IMR-90 (cell line): ENCODE data around the gene FTO. TPM values are rescaled to one million over a fixed set of nuclear protein-coding genes. Genes with fewer than 3 reads are reported as not detected.

Source experiments
- ATAC-seq: fragments of 200-7000 bp; cut with Tn5 transposase; 2 replicates; pipeline ENCODE4 v1.9.1; 2020; ENCODE audit warnings: low read depth, mild to moderate bottlenecking, moderate library complexity
- BruUV-seq: library from RNA; stranded (reverse); fragments of 400-500 nt; replicated peaks from 2 replicates; lab custom pipeline; 2021; lab: Mats Ljungman, UMichigan
- CTCF ChIA-PET: fragments of 300-600 bp; formaldehyde crosslinking; extraction: SDS; loops from one replicate; lab custom pipeline; 2021; ENCODE audit warnings: antibody characterized with exemption; lab: Yijun Ruan, JAX
- POLR2A ChIA-PET: fragments of 300-600 bp; sonication (Branson Sonifier 250); formaldehyde crosslinking; loops from one replicate; lab custom pipeline; 2022; ENCODE audit warnings: antibody characterized with exemption; ENCODE audit not compliant: unreplicated experiment; lab: Charles Lee
- DNase-seq: peaks from one replicate; pipeline ENCODE4 v3.0.0; 2013
- H2AFZ ChIP-seq: replicated peaks from 2 replicates; pipeline ENCODE3; 2013; ENCODE audit warnings: low read length, mild to moderate bottlenecking; ENCODE audit not compliant: poor library complexity
- H2AK5ac ChIP-seq: 2 replicates; pipeline ENCODE4 v1.6.1; 2013; ENCODE audit warnings: low read depth, low read length, inconsistent platforms
- H2AK9ac ChIP-seq: replicated peaks from 2 replicates; pipeline ENCODE3; 2013; ENCODE audit warnings: mild to moderate bottlenecking, low read depth, low read length, moderate library complexity; ENCODE audit not compliant: poor library complexity
- H2BK120ac ChIP-seq: 2 replicates; pipeline ENCODE4 v1.6.1; 2013; ENCODE audit warnings: low read depth, low read length, inconsistent platforms
- H2BK15ac ChIP-seq: 3 replicates; pipeline ENCODE4 v1.6.1; 2013; ENCODE audit warnings: low read depth, low read length, inconsistent platforms
- H2BK20ac ChIP-seq: 2 replicates; pipeline ENCODE4 v1.6.1; 2013; ENCODE audit warnings: low read depth, mild to moderate bottlenecking, inconsistent platforms, low read length, moderate library complexity
- H2BK5ac ChIP-seq: 2 replicates; pipeline ENCODE4 v1.6.1; 2013; ENCODE audit warnings: mild to moderate bottlenecking, low read depth, low read length, inconsistent platforms; ENCODE audit not compliant: poor library complexity, severe bottlenecking
- H3K14ac ChIP-seq: replicated peaks from 2 replicates; pipeline ENCODE4 v1.6.1; 2013; ENCODE audit warnings: low read depth, low read length, inconsistent platforms
- H3K18ac ChIP-seq: 2 replicates; pipeline ENCODE4 v1.6.1; 2013; ENCODE audit warnings: low read depth, low read length, control low read depth
- H3K23ac ChIP-seq: 2 replicates; pipeline ENCODE4 v1.6.1; 2013; ENCODE audit warnings: low read depth, low read length, inconsistent platforms
- H3K27ac ChIP-seq: 2 replicates; pipeline ENCODE4 v1.5.1; 2013; ENCODE audit warnings: mild to moderate bottlenecking, control low read depth, low read length; ENCODE audit not compliant: insufficient read depth
- H3K27me3 ChIP-seq: 2 replicates; pipeline ENCODE4 v1.6.1; 2013; ENCODE audit warnings: low read length; ENCODE audit not compliant: control insufficient read depth, insufficient read depth
- H3K36me3 ChIP-seq: 2 replicates; pipeline ENCODE4 v1.6.1; 2013; ENCODE audit warnings: low read length, mixed read lengths; ENCODE audit not compliant: control insufficient read depth, insufficient read depth
- H3K4ac ChIP-seq: 2 replicates; pipeline ENCODE4 v1.6.1; 2013; ENCODE audit warnings: low read depth, low read length, inconsistent platforms
- H3K4me1 ChIP-seq: 2 replicates; pipeline ENCODE4 v1.6.1; 2013; ENCODE audit warnings: low read length, mixed read lengths; ENCODE audit not compliant: control insufficient read depth, insufficient read depth
- H3K4me2 ChIP-seq: 2 replicates; pipeline ENCODE4 v1.6.1; 2013; ENCODE audit warnings: low read depth, mild to moderate bottlenecking, control low read depth, low read length, moderate library complexity
- H3K4me3 ChIP-seq: 2 replicates; pipeline ENCODE4 v1.5.1; 2013; ENCODE audit warnings: low read depth, mild to moderate bottlenecking, control low read depth, low read length, moderate library complexity; ENCODE audit not compliant: insufficient read depth
- H3K56ac ChIP-seq: 2 replicates; pipeline ENCODE4 v1.6.1; 2013; ENCODE audit warnings: low read length, inconsistent platforms; ENCODE audit not compliant: insufficient read depth; ENCODE audit errors: extremely low read depth
- H3K79me1 ChIP-seq, 2 experiments: 2 replicates each; pipeline ENCODE4 v1.6.1; 2013; ENCODE audit warnings: low read length in 2 of 2, inconsistent platforms in 1 of 2, low read depth in 1 of 2
- H3K9ac ChIP-seq: 2 replicates; pipeline ENCODE4 v1.6.1; 2013; ENCODE audit warnings: low read depth, low read length, control low read depth
- H3K9me1 ChIP-seq: 2 replicates; pipeline ENCODE4 v1.6.1; 2013; ENCODE audit warnings: low read length, inconsistent platforms; ENCODE audit not compliant: insufficient read depth
- H3K9me3 ChIP-seq: 2 replicates; pipeline ENCODE4 v1.6.1; 2013; ENCODE audit warnings: low read length; ENCODE audit not compliant: control insufficient read depth, insufficient read depth
- H4K20me1 ChIP-seq: 2 replicates; pipeline ENCODE4 v1.6.1; 2013; ENCODE audit warnings: low read length, inconsistent platforms; ENCODE audit not compliant: insufficient read depth
- H4K5ac ChIP-seq: 2 replicates; pipeline ENCODE4 v1.6.1; 2013; ENCODE audit warnings: mild to moderate bottlenecking, low read depth, low read length, control low read depth
- H4K8ac ChIP-seq, 2 experiments: 2 replicates each; pipeline ENCODE4 v1.6.1; 2013; ENCODE audit warnings: low read depth in 2 of 2, low read length in 2 of 2, control low read depth in 1 of 2, inconsistent platforms in 1 of 2
- H4K91ac ChIP-seq: 2 replicates; pipeline ENCODE4 v1.6.1; 2013; ENCODE audit warnings: low read depth, low read length, inconsistent platforms; ENCODE audit not compliant: insufficient read depth
- BHLHE40 ChIP-seq: fragments of 150-350 bp; IDR thresholded peaks from 2 replicates; pipeline ENCODE4 v1.6.1; 2016; ENCODE audit warnings: mild to moderate bottlenecking, low read depth, low read length
- CEBPB ChIP-seq: IDR thresholded peaks from 2 replicates; pipeline ENCODE4 v1.6.1; 2012; ENCODE audit warnings: low read depth, low read length, improper control_type of control experiment
- FOS ChIP-seq: fragments of 150-350 bp; IDR thresholded peaks from 2 replicates; pipeline ENCODE4 v1.6.1; 2016; ENCODE audit warnings: low read depth, low read length
- MAZ ChIP-seq: IDR thresholded peaks from 2 replicates; pipeline ENCODE4 v1.6.1; 2012; ENCODE audit warnings: low read depth, mild to moderate bottlenecking, low read length, improper control_type of control experiment, moderate library complexity, borderline replicate concordance
- NFE2L2 ChIP-seq: fragments of 150-350 bp; IDR thresholded peaks from 2 replicates; pipeline ENCODE4 v1.6.1; 2016; ENCODE audit warnings: low read depth, mild to moderate bottlenecking, low read length
- SMC3 ChIP-seq: fragments of 150-350 bp; IDR thresholded peaks from 2 replicates; pipeline ENCODE4 v1.6.1; 2016; ENCODE audit warnings: low read depth, mild to moderate bottlenecking, antibody characterized with exemption, low read length, moderate library complexity
- WGBS, 2 experiments: methylation state at CpG; one replicate each; pipeline versions ENCODE4 v1.1.5 to v1.1.7; 2013; ENCODE audit warnings: missing lambda C conversion rate in 2 of 2; ENCODE audit not compliant: insufficient read length in 1 of 2; ENCODE audit errors: extremely low coverage in 2 of 2; 5-methylcytosine and 5-hydroxymethylcytosine counted together
- dilution Hi-C: fragments of 300-500 bp; cut with HindIII; formaldehyde crosslinking; loops from one replicate; pipeline ENCODE4 v1.14.3; 2018; ENCODE audit warnings: low sequenced_read_pairs; ENCODE audit not compliant: unreplicated experiment
- in situ Hi-C: fragments of 300-500 bp; cut with MboI; formaldehyde crosslinking; loops from 3 replicates; pipeline ENCODE4 v1.14.3; 2019; ENCODE audit warnings: low sequenced_read_pairs, inconsistent platforms, mixed read lengths
- intact Hi-C: fragments of 100-400 bp; cut with micrococcal nuclease; formaldehyde crosslinking; loops from 2 replicates; pipeline ENCODE4 v1.10.0; 2022
- polyA plus RNA-seq, 3 experiments: library from polyadenylated mRNA; depleted of rRNA; stranded (reverse); fragments of >200 nt; gene quantifications; 2 replicates each; pipeline ENCODE4 v1.2.3, GENCODE V29; 2012; ENCODE audit warnings: low replicate concordance in 1 of 3
- total RNA-seq: library from RNA; depleted of rRNA; stranded (reverse); fragments of >200 nt; gene quantifications from 2 replicates; pipeline ENCODE4 v1.2.3, GENCODE V29; 2012

FTO gene
- total and polyA plus RNA-seq, 2 of the 4 experiments (the other 2 are of a cell fraction): 70.3 to 132 TPM

DNA sequence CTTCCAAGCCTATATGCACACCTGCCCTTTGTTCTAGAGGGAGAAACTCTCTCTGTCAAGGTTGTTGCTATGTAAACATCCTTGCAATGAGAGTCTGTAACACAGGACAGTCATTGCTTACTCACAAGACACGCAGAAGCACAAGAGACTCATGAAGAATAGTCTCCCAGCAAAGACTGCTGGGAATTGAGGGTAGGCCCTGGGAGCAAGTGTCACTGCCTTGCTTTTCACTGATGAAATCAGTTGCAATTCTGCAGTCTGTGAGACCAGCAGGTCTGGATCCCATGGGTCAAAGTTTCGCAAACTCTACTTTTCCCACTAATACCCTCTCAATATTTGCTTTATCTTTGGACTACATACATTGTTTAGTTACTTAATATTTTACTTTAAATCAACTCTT is 177.4 kb downstream of the FTO start:
- no peak overlapping the region for H2BK20ac ChIP-seq
- CTCF ChIA-PET: interaction anchor here (0.7 to 1.0 kb wide), 3 partner anchors 10 to 388 kb away, joined by 3 to 5 read pairs (median 4); no protein-coding TSS in a partner anchor
- H4K5ac ChIP-seq: no peak overlapping the region
- intact Hi-C loops: no loop called here
- no peak overlapping the region; the same call in 1 of the 2 replicates for H4K91ac ChIP-seq
- H3K56ac ChIP-seq: no peak overlapping the region
- H3K36me3 ChIP-seq: peaks cover 6% of the 10 kb centered on the region
- H3K4me1 ChIP-seq: no peaks in the 10 kb centered on the region; the same call in 1 of the 2 replicates
- H3K4me2 ChIP-seq: no peak overlapping the region
- H3K9ac ChIP-seq: no peak overlapping the region
- no peak overlapping the region for H3K4me3 ChIP-seq
- H3K27ac ChIP-seq: peak overlapping the region; percentile 3; the same call in 1 of the 2 replicates
- H3K9me3 ChIP-seq: no peaks in the 10 kb centered on the region
- H3K4ac ChIP-seq: no peak overlapping the region; the same call in 1 of the 2 replicates
- H3K9me1 ChIP-seq: 0 out of 2 replicates have a peak, but pooled peaks cover 4% of the 10 kb centered on the region
- H2AK5ac ChIP-seq: no peak overlapping the region
- no CpG with 5 or more reads among the region's 2 CpGs for WGBS, 2 experiments
- TF ChIP-seq SMC3 (no peak), BHLHE40 (peak; percentile 11; the same call in 1 of the 2 replicates), MAZ (no peak), NFE2L2 (no peak), CEBPB (peak; percentile 95), FOS (peak; percentile 56)
- 0 out of 2 replicates have a peak overlapping the region, but pooled peaks have one; percentile 12 for H3K14ac ChIP-seq
- H3K27me3 ChIP-seq: no peaks in the 10 kb centered on the region
- ATAC-seq: peak; percentile 66
- POLR2A ChIA-PET: no interaction called here
- in situ Hi-C loops: loop anchor here (25.0 kb wide), 1 partner anchor 1056 kb away; the partner anchor contains the start of gene IRX5
- peak overlapping the region; percentile 12 for H2BK120ac ChIP-seq
- dilution Hi-C loops: no loop called here
- H4K20me1 ChIP-seq: no peaks in the 10 kb centered on the region
- H2BK5ac ChIP-seq: no peak overlapping the region
- peak; percentile 82 for DNase-seq
- no peak overlapping the region for H3K23ac ChIP-seq
- no peaks in the 10 kb centered on the region; a peak in 1 of 4 replicates for H3K79me1 ChIP-seq
- H3K18ac ChIP-seq: no peak overlapping the region
- H2AFZ ChIP-seq: no peak overlapping the region
- no peak overlapping the region for H2BK15ac ChIP-seq
- no peak overlapping the region for H2AK9ac ChIP-seq
- peak overlapping the region in 1 of 2 experiments; percentile 0; a peak in 1 of 4 replicates for H4K8ac ChIP-seq
- BruUV-seq: no TSS peak
